UCSD-AML1 (cell line): ENCODE data around the gene JPH3.
"Not testable (repeated sequence)": the region's sequence is repeated elsewhere in the genome, so short reads cannot be mapped to it uniquely, and the experiment has no call there.

ENCODE experiments used
- DNase-seq: peaks from one replicate; lab custom pipeline; 2025; ENCODE audit not compliant: unreplicated experiment; lab: John Stamatoyannopoulos, UW

Gene JPH3

DNA sequence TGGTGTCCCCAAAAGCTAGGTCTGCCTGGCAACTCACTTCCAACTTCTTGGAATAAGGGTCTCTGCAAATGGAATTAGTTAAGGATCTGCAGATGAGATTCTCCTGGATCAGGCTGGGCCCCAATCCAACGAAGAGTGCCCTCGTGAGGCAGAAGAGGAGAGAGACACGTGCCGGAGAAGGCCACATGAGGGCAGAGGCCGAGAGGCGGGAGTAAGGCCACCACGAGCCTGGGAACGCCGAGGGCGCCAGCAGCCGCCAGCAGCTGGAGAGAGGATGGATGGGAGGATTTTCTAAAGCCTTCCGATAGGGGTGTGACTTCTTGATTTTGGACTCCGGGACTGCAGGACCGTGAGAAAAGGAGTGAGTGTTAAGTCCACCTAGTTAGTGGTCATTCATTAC, 76.3 kb downstream of the JPH3 start:
- no peak for DNase-seq

GRCh38 chr16:87679593-87680271, 77.4 kb downstream of the JPH3 start:
- no peak for DNase-seq

GRCh38 chr16:87680272-87680644, 78.0 kb downstream of the JPH3 start:
- DNase-seq, result no peak

DNA sequence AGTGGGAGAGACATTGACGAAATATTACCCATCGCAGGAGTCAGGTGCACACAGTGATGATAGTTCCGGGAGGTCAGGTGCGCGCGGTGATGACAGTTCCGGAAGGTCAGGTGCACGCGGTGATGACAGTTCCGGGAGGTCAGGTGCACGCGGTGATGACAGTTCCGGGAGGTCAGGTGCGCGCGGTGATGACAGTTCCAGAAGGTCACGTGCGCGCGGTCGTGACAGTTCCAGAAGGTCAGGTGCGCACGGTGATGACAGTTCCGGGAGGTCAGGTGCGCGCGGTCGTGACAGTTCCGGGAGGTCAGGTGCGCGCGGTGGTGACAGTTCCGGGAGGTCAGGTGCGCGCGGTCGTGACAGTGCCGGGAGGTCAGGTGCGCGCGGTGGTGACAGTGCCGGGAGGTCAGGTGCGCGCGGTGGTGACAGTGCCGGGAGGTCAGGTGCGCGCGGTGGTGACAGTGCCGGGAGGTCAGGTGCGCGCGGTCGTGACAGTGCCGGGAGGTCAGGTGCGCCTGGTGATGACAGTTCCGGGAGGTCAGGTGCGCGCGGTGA, 78.8 kb downstream of the JPH3 start:
- not testable (repeated sequence) for DNase-seq

DNA sequence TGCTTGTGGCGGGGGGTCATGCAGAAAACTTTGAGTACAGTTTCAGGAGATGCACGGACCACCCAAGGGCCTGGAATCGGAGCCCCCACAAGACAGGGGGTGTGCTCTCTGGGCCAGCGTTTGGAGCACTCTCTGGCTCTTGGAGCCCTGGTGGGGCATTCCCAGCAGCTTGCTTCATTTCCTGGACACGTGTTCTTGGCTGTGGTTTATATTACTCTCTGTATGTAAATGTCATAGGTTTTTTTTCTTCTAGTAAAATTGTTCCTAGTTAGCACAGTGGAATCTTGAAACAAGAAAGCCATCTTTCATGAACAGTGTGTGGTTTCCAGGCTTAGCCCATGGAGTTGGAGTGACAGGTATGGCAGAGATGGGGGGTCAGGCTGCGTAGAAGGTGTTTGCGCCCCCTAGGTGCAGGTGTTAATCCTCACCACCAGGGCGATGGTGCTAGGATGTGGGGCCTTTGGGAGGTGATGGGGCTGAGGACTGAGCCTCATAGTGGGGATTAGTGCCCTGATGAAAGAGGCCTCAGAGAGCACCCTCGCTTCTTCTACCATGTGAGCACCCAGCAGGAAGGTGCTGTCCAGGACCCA, 79.8 kb downstream of the JPH3 start:
- no peak for DNase-seq

- no peak for DNase-seq
Observed at GRCh38 chr16:87682852-87683399, 80.6 kb downstream of the JPH3 start.

DNA sequence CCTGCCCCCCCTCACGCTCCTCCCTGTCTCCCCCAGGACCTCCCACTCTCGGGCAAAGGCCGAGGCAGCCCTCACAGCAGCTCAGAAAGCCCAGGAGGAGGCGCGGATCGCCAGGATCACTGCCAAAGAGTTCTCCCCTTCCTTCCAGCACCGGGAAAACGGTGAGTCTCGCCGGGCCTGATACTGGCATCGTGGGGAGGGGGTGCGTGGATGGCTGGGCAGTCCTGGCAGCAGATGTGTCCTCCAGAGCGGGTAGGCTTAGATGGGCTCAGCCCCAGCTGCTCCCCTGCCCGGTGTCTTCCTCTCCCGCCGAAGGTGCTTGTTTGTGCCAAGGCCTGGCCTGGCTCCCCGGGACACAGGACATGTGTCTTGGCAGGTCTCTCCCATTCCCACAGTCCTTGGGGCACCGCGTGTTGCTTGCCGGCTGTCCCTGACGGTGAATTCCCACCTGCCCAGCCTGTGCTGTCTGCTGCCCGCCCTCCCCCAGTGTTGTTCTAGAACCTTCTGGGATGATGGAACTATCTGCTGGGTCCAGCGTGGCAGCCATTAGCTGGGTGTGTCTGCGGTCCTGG, 81.9 kb downstream of the JPH3 start:
- DNase-seq, result no peak

- DNase-seq, result no peak
Observed at GRCh38 chr16:87684711-87685404, 82.5 kb downstream of the JPH3 start.

- DNase-seq, result no peak
Observed at GRCh38 chr16:87685405-87685755, 83.1 kb downstream of the JPH3 start.

GRCh38 chr16:87685766-87686165, 83.5 kb downstream of the JPH3 start:
- no peak for DNase-seq

DNA sequence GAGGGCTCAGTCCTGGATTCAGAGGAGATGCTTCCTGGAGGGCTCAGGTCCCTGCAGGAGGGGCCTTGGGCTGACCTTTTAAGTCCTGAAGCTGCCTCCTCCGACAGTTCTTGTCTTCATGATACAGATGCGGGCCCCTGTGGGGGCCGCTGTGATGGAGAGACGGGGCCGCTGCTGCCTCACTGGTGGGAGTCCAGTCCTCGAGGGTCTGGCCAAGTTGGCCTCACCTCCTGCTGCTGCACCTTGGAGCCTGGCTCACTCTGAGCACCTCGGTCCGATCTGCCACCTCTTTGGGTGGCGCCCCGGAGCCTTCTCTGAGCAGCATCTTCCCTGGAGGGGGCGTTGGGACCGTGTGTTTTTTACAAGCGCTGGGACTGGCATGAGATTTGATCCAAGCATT, 84.4 kb downstream of the JPH3 start:
- no peak for DNase-seq

DNA sequence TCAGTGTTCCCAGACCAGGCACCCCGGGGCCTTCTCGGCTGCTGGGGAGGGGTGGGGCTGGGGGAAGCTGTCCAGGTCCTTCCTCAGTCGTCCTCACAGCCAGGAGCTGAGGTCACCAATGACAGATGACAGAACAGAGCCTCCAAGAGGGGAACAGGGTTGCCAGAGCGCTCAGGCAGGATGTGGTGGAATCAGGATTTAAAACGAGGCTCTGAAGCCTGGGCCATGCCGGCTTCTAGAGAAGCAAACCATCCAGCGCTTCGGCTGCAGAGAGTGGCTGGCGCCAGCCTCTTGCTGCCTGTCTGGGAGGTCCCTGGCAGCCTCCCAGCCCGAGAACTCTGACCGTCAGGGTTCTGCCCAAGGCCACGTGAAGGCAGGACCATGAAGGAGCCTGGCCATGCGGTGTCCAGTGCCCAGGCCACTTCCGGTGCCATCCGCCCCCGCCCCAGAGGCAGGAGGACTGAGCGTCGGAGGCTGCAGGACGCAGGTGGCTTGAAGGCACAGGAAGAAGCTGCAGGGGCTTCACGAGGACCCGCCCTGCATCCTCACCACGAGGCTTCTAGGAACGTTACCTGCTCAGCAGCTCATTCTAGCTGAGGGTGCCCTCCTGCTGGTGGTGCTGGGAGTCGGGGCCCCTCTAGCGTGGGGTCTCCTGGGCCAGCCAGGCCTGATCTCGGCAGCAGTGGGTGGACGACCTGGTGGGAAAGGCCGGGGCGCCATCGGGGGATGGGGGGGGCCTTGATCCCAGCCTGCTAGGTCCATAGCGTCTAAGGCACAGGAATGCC, 85.0 kb downstream of the JPH3 start:
- no peak for DNase-seq

- DNase-seq, result no peak
Observed at GRCh38 chr16:87687998-87688529, 85.8 kb downstream of the JPH3 start.

DNA sequence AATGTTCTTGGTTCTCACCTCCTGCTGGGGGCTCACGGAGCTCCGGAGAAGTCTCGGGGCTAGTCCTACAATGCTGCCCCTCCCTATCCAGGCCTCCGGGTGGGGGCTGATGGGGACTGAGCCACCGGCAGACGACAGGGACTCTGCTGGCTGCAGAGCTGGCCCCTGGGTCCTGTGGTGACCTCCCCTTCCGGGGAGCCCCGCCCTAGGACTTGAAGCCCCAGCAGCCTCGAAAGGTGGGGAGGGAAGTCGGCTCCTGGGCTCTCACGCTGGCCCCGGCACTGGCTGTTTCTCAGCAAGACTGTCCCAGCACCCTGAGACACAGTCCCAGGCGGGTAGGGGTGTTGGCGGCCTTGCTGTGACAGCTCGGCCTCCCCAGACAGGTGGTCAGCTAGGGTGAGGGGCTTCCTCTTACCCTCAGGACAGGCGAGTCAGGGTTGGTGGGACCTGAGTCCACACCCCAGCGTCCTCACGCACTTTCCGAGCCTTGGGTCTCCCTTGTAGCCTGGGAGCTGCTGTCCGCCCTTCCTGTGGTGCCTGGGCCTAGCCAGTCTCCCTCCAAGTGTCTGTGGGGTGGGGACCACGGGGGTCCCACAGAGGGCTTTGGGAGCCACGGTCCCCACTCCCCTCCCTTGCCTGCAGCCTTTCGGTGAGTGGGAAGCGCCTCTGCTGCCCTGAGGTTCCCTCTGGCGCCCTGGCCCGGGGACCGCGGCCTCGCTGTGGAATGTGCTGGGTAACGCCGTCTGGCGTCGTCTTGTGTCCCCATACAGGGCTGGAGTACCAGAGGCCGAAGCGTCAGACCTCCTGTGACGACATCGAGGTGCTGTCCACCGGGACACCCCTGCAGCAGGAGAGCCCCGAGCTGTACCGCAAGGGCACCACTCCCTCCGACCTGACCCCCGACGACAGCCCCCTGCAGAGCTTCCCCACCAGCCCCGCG, 86.8 kb downstream of the JPH3 start:
- DNase-seq, result no peak

DNA sequence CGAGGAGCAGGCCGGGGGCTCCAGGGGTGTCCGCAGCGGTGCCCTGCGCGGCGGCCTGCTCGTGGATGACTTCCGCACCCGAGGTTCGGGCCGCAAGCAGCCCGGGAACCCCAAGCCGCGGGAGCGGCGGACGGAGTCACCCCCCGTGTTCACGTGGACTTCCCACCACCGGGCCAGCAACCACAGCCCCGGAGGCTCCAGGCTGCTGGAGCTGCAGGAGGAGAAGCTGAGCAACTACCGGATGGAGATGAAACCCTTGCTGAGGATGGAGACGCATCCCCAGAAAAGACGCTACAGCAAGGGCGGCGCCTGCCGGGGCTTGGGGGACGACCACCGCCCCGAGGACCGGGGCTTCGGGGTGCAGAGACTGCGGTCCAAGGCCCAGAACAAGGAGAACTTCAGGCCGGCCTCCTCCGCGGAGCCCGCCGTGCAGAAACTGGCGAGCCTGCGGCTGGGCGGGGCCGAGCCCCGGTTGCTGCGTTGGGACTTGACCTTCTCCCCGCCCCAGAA, 87.7 kb downstream of the JPH3 start:
- DNase-seq, result no peak

GRCh38 chr16:87690911-87691685, 88.8 kb downstream of the JPH3 start:
- DNase-seq, result no peak

DNA sequence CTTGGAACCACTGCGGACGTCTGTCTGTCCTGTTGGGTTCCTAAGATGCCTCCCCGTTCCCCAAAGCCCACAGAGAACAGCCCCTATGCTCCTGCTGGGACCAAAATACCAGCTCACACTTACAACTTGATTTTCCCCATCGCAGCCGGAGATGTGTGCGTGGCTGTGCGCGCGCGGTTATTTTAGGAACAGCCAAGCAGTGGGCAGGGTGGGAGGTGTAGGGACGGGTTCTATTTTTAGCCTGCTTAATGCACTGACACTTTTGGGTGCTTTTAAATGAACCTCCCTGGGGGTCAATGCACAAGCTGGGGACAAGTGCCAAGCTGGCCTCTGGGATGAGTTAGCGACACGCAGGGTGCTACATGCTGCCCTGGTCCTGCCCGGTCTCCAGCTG, 89.4 kb downstream of the JPH3 start:
- DNase-seq, result no peak

- DNase-seq, result no peak
Observed at GRCh38 chr16:87692176-87692575, 89.9 kb downstream of the JPH3 start.

- DNase-seq, result no peak
Observed at GRCh38 chr16:87692756-87693155, 90.4 kb downstream of the JPH3 start.
